ENCODE results near the gene COPG1.

COPG1 gene

DNA sequence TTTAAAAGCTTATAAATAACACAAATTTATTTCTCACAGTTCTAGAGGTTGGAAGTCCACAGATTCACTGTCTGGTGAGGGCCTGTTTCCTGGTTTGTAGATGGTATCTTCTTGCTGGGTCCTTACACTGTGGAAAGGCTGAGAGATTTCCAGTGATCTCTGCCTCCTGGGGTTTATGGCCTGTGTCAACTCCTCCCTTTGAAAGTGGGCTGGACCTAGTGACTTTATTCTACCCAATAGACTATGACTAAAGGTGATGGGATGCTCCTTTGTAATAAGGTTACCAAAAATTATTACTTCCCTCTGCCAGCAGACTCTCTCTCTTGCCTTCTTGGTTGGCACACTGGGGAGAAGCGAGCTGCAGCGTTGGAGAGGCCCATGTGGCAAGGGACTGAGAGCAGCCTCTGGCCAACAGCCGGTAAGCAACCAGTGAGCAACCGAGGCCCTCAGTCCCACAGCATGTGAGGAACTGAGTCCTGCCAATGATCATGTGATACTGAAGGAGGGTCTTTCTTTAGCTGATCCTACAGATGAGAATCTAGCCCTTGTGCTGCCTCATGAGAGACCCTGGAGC, 14.0 kb upstream of the COPG1 start:
- DNase-seq (ENCODE audit: low read depth), result no peak
- TF ChIP-seq MYC (IDR thresholded peaks at IDR 0.05; ENCODE audit: low read depth, low read length), result no peak
- TF ChIP-seq, protein P1, sequence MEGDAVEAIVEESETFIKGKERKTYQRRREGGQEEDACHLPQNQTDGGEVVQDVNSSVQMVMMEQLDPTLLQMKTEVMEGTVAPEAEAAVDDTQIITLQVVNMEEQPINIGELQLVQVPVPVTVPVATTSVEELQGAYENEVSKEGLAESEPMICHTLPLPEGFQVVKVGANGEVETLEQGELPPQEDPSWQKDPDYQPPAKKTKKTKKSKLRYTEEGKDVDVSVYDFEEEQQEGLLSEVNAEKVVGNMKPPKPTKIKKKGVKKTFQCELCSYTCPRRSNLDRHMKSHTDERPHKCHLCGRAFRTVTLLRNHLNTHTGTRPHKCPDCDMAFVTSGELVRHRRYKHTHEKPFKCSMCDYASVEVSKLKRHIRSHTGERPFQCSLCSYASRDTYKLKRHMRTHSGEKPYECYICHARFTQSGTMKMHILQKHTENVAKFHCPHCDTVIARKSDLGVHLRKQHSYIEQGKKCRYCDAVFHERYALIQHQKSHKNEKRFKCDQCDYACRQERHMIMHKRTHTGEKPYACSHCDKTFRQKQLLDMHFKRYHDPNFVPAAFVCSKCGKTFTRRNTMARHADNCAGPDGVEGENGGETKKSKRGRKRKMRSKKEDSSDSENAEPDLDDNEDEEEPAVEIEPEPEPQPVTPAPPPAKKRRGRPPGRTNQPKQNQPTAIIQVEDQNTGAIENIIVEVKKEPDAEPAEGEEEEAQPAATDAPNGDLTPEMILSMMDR (IDR thresholded peaks at IDR 0.05; ENCODE audit: low read depth, low read length), result no peak
- TF ChIP-seq, protein P2, sequence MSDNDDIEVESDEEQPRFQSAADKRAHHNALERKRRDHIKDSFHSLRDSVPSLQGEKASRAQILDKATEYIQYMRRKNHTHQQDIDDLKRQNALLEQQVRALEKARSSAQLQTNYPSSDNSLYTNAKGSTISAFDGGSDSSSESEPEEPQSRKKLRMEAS (IDR thresholded peaks at IDR 0.05; ENCODE audit: low read depth, low read length), result no peak
- TF ChIP-seq POLR2A (IDR thresholded peaks at IDR 0.05; ENCODE audit: extremely low read depth, insufficient read length), result no peak
- H3K4me3 ChIP-seq (ENCODE audit: low read depth, low read length), result no peak overlapping the region

DNA sequence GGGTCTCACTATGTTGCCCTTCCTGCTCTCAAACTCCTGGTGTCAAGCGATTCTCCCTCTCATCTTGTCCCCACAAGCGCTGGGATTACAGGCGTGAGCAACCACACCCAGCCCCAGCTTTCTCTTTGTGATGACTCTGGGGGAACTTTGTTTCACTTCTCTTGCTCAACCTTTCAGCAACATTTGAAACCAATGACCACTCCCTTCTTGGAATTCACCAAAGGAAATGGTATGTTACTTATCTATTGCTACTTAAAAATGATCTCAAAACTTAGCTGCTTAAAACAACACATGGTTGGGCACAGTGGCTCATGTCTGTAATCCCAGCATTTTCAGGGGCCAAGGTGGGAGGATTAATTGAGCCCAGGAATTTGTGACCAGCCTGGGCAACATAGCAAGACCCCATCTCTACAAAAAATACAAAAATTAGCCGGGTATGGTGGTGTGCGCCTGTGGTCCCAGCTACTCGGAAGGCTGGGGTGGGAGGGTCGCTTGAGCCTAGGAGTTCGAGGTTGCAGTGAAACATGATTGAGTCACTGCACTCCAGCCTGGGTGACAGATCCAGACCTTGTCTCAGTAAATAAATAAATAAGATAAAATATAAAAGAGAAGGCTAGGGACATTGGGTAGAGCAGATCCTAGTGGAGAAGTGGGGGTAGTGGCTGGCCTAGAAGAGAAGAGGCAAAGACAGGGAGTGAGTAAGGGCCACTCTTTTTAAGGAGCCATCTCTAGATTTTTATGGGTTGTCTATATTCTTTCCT, 10.3 kb upstream of the COPG1 start:
- no peak for DNase-seq (ENCODE audit: low read depth)
- H3K4me3 ChIP-seq (ENCODE audit: low read depth, low read length), result no peak overlapping the region
- TF ChIP-seq, protein P2 (IDR thresholded peaks at IDR 0.05; ENCODE audit: low read depth, low read length), result no peak
- TF ChIP-seq POLR2A (IDR thresholded peaks at IDR 0.05; ENCODE audit: extremely low read depth, insufficient read length) (no peak), MYC (IDR thresholded peaks at IDR 0.05; ENCODE audit: low read depth, low read length) (no peak)
- TF ChIP-seq, protein P1 (IDR thresholded peaks at IDR 0.05; ENCODE audit: low read depth, low read length), result no peak

DNA sequence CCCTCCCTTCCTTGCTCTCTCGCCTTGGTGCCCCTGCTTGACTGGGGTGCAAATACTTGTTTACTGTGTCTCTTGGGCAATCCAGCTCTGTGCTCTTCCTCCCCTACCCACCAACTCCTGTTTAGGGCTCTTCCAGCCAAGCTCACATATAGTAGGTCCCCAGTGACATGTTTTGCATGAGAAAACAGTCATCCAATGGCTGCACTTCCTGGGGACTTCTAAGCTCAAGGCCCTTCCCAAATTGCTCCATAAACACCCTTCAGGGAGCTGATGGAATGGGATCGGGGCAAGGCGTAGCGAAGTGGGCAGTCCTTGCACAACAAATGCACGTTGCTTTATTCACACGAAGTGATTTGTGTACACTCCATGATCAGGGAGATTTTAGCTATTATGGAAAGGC, 9.4 kb upstream of the COPG1 start:
- TF ChIP-seq, protein P2 (IDR thresholded peaks at IDR 0.05; ENCODE audit: low read depth, low read length), result no peak
- no peak for TF ChIP-seq POLR2A (IDR thresholded peaks at IDR 0.05; ENCODE audit: extremely low read depth, insufficient read length)
- TF ChIP-seq, protein P1 (IDR thresholded peaks at IDR 0.05; ENCODE audit: low read depth, low read length), result no peak
- TF ChIP-seq MYC (IDR thresholded peaks at IDR 0.05; ENCODE audit: low read depth, low read length), result no peak
- DNase-seq (ENCODE audit: low read depth), result no peak
- H3K4me3 ChIP-seq (ENCODE audit: low read depth, low read length), result no peak overlapping the region

DNA sequence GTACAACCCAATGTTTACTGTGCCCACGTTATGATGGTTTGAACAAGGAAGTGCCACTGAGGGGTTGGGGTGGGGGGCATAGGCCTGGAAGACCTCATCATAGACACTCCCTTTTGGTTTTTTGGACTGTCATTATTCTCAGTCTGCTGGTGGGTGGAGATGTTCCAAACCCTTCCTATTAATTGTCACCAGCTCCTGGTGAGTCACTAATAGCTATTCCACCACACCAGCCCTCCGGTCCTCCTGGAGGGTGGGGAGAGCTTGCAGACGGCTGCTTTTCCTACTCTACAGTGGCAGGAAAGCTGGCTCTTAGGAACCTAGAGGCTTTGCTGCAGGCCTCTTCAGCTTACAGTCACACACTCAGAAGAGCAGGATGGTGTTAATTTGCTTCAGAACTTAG, 9.0 kb upstream of the COPG1 start:
- DNase-seq (ENCODE audit: low read depth), result no peak
- TF ChIP-seq, protein P2 (IDR thresholded peaks at IDR 0.05; ENCODE audit: low read depth, low read length), result no peak
- no peak for TF ChIP-seq MYC (IDR thresholded peaks at IDR 0.05; ENCODE audit: low read depth, low read length)
- no peak for TF ChIP-seq POLR2A (IDR thresholded peaks at IDR 0.05; ENCODE audit: extremely low read depth, insufficient read length)
- TF ChIP-seq, protein P1 (IDR thresholded peaks at IDR 0.05; ENCODE audit: low read depth, low read length), result no peak
- H3K4me3 ChIP-seq (ENCODE audit: low read depth, low read length), result no peak overlapping the region

DNA sequence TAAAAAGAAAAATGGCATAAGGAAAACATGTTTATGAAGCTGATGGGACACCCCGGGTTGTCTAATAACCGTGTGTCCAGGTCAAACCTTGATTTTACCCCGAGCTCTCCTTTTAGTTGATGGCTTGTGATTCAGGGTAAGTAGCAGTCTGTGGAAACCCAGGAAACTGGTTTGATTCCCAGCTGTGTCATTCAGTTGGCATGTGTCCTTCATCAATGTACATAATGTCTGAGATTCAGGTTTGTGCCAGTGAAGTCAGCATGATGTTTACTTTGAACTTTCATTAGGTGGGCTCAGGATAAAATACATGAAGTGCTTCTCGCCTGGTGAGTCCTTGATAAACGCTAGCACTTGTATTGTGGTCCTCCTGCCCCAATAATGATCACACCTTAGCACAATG, 4.3 kb upstream of the COPG1 start:
- no peak for TF ChIP-seq POLR2A (IDR thresholded peaks at IDR 0.05; ENCODE audit: extremely low read depth, insufficient read length)
- TF ChIP-seq MYC (IDR thresholded peaks at IDR 0.05; ENCODE audit: low read depth, low read length), result no peak
- TF ChIP-seq, protein P1 (IDR thresholded peaks at IDR 0.05; ENCODE audit: low read depth, low read length), result no peak
- TF ChIP-seq, protein P2 (IDR thresholded peaks at IDR 0.05; ENCODE audit: low read depth, low read length), result no peak
- H3K4me3 ChIP-seq (ENCODE audit: low read depth, low read length), result no peak overlapping the region
- no peak for DNase-seq (ENCODE audit: low read depth)

All from NB4 (cell line).